HepG2 (cell line): ENCODE results near the gene TOR4A. TPM values are rescaled to one million over a fixed set of nuclear protein-coding genes. Genes with fewer than 3 reads are reported as not detected.
A peak's percentile ranks its signal among the peaks of the same experiment; 100 is the strongest.

Experiments used
- DMTF1 ChIP-seq: sonication (generic); formaldehyde crosslinking; IDR thresholded peaks from 2 replicates; pipeline ENCODE4 v1.4.0; 2020; ENCODE audit warnings: mild to moderate bottlenecking, missing genetic modification reagents
- GFI1 ChIP-seq: sonication (generic); formaldehyde crosslinking; IDR thresholded peaks from 2 replicates; pipeline ENCODE4 v1.5.0; 2020; ENCODE audit warnings: missing genetic modification reagents, mild to moderate bottlenecking, borderline replicate concordance
- IRF1 ChIP-seq: sonication (generic); formaldehyde crosslinking; IDR thresholded peaks from 2 replicates; pipeline ENCODE4 v1.4.0; 2020; ENCODE audit warnings: low read depth, mild to moderate bottlenecking, missing genetic modification reagents
- MAFG ChIP-seq: sonication (generic); formaldehyde crosslinking; IDR thresholded peaks from 2 replicates; pipeline ENCODE4 v1.5.1; 2020; ENCODE audit warnings: mild to moderate bottlenecking, missing genetic modification reagents
- MAZ ChIP-seq, 2 experiments: sonication (generic) in 1 of 2; formaldehyde crosslinking in 1 of 2; IDR thresholded peaks; 2 replicates each; pipeline versions ENCODE4 v1.5.0 to v1.6.1; 2012 to 2020; ENCODE audit warnings: low read depth in 2 of 2, mild to moderate bottlenecking in 2 of 2, borderline replicate concordance in 1 of 2, improper control_type of control experiment in 1 of 2, low read length in 1 of 2, missing genetic modification reagents in 1 of 2, moderate library complexity in 1 of 2
- NAIF1 ChIP-seq: sonication (generic); formaldehyde crosslinking; IDR thresholded peaks from 2 replicates; pipeline ENCODE4 v1.5.0; 2020; ENCODE audit warnings: mild to moderate bottlenecking, missing genetic modification reagents, borderline replicate concordance
- RCOR2 ChIP-seq: IDR thresholded peaks from 2 replicates; pipeline ENCODE4 v1.6.1; 2016; ENCODE audit warnings: missing biosample characterization, missing genetic modification reagents
- TOE1 ChIP-seq: sonication (generic); formaldehyde crosslinking; IDR thresholded peaks from 2 replicates; pipeline ENCODE4 v1.4.0; 2020; ENCODE audit warnings: mild to moderate bottlenecking, missing genetic modification reagents
- ZNF451 ChIP-seq: sonication (generic); formaldehyde crosslinking; IDR thresholded peaks from 2 replicates; pipeline ENCODE4 v1.5.0; 2020; ENCODE audit warnings: mild to moderate bottlenecking, missing genetic modification reagents
- polyA plus RNA-seq, 8 experiments: library from polyadenylated mRNA; depleted of rRNA in 3 of 8; stranded (reverse) in 7 of 8; unstranded in 1 of 8; fragments of >200 nt; fragmentation: Illumina TruSeq in 4 of 8; extraction: Trizol in 4 of 8; gene quantifications; 2 replicates each; pipeline versions ENCODE4 v1.2.1 to v1.2.3, GENCODE V29; 2011 to 2016; ENCODE audit warnings: low read depth in 4 of 8, missing spikeins in 1 of 8, mixed read lengths in 1 of 8; ENCODE audit not compliant: insufficient read depth in 1 of 8
- total RNA-seq, 5 experiments: library from RNA; depleted of rRNA; stranded (reverse); fragments of >200 nt; fragmentation: Illumina TruSeq; extraction: Trizol; gene quantifications; 2 replicates each; pipeline ENCODE4 v1.2.3, GENCODE V29; 2016; ENCODE audit warnings: low read depth in 1 of 5
- TF ChIP-seq, protein P1 (sequence below): sonication (generic); formaldehyde crosslinking; IDR thresholded peaks from 2 replicates; pipeline ENCODE4 v1.8.0; 2022; ENCODE audit warnings: missing genetic modification reagents, mild to moderate bottlenecking, moderate library complexity, borderline replicate concordance
- TF ChIP-seq, protein P2 (sequence below): sonication (generic); formaldehyde crosslinking; IDR thresholded peaks from 2 replicates; pipeline ENCODE4 v1.5.0; 2020; ENCODE audit warnings: mild to moderate bottlenecking, missing genetic modification reagents
- TF ChIP-seq, protein P3 (sequence below): IDR thresholded peaks from 2 replicates; pipeline ENCODE4 v1.6.1; 2016; ENCODE audit warnings: low read depth, missing genetic modification reagents, missing compliant biosample characterization

The TOR4A gene
- total and polyA plus RNA-seq, 2 of the 13 experiments (the other 11 are each of a cell fraction or from before 2014, with no cell fraction given): 11.1 to 14.2 TPM

GRCh38 chr9:137229903-137230704 lies 47.4 kb upstream of the TOR4A start (continued):
- TF ChIP-seq RCOR2 (CRISPR knock-in tag) (no peak), MAFG (CRISPR knock-in tag) (no peak), GFI1 (CRISPR knock-in tag) (no peak; the same call in 1 of the 2 replicates), TOE1 (no peak), NAIF1 (CRISPR knock-in tag) (no peak), IRF1 (CRISPR knock-in tag) (no peak), DMTF1 (0 out of 2 replicates have a peak, but pooled peaks have one; percentile 69), MAZ (IDR thresholded peaks at IDR 0.05; ENCODE audit: borderline replicate concordance, low read depth, low read length) (no peak), MAZ (CRISPR knock-in tag; IDR thresholded peaks at IDR 0.05; ENCODE audit: low read depth) (peak; percentile 47; the same call in 1 of the 2 replicates), ZNF451 (CRISPR knock-in tag) (peak; percentile 63; the same call in 1 of the 2 replicates)
- TF ChIP-seq, protein P1, sequence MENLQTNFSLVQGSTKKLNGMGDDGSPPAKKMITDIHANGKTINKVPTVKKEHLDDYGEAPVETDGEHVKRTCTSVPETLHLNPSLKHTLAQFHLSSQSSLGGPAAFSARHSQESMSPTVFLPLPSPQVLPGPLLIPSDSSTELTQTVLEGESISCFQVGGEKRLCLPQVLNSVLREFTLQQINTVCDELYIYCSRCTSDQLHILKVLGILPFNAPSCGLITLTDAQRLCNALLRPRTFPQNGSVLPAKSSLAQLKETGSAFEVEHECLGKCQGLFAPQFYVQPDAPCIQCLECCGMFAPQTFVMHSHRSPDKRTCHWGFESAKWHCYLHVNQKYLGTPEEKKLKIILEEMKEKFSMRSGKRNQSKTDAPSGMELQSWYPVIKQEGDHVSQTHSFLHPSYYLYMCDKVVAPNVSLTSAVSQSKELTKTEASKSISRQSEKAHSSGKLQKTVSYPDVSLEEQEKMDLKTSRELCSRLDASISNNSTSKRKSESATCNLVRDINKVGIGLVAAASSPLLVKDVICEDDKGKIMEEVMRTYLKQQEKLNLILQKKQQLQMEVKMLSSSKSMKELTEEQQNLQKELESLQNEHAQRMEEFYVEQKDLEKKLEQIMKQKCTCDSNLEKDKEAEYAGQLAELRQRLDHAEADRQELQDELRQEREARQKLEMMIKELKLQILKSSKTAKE (CRISPR knock-in tag): no peak; the same call in 1 of the 2 replicates
- TF ChIP-seq, protein P2, sequence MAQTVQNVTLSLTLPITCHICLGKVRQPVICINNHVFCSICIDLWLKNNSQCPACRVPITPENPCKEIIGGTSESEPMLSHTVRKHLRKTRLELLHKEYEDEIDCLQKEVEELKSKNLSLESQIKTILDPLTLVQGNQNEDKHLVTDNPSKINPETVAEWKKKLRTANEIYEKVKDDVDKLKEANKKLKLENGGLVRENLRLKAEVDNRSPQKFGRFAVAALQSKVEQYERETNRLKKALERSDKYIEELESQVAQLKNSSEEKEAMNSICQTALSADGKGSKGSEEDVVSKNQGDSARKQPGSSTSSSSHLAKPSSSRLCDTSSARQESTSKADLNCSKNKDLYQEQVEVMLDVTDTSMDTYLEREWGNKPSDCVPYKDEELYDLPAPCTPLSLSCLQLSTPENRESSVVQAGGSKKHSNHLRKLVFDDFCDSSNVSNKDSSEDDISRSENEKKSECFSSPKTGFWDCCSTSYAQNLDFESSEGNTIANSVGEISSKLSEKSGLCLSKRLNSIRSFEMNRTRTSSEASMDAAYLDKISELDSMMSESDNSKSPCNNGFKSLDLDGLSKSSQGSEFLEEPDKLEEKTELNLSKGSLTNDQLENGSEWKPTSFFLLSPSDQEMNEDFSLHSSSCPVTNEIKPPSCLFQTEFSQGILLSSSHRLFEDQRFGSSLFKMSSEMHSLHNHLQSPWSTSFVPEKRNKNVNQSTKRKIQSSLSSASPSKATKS (CRISPR knock-in tag): no peak
- TF ChIP-seq, protein P3, sequence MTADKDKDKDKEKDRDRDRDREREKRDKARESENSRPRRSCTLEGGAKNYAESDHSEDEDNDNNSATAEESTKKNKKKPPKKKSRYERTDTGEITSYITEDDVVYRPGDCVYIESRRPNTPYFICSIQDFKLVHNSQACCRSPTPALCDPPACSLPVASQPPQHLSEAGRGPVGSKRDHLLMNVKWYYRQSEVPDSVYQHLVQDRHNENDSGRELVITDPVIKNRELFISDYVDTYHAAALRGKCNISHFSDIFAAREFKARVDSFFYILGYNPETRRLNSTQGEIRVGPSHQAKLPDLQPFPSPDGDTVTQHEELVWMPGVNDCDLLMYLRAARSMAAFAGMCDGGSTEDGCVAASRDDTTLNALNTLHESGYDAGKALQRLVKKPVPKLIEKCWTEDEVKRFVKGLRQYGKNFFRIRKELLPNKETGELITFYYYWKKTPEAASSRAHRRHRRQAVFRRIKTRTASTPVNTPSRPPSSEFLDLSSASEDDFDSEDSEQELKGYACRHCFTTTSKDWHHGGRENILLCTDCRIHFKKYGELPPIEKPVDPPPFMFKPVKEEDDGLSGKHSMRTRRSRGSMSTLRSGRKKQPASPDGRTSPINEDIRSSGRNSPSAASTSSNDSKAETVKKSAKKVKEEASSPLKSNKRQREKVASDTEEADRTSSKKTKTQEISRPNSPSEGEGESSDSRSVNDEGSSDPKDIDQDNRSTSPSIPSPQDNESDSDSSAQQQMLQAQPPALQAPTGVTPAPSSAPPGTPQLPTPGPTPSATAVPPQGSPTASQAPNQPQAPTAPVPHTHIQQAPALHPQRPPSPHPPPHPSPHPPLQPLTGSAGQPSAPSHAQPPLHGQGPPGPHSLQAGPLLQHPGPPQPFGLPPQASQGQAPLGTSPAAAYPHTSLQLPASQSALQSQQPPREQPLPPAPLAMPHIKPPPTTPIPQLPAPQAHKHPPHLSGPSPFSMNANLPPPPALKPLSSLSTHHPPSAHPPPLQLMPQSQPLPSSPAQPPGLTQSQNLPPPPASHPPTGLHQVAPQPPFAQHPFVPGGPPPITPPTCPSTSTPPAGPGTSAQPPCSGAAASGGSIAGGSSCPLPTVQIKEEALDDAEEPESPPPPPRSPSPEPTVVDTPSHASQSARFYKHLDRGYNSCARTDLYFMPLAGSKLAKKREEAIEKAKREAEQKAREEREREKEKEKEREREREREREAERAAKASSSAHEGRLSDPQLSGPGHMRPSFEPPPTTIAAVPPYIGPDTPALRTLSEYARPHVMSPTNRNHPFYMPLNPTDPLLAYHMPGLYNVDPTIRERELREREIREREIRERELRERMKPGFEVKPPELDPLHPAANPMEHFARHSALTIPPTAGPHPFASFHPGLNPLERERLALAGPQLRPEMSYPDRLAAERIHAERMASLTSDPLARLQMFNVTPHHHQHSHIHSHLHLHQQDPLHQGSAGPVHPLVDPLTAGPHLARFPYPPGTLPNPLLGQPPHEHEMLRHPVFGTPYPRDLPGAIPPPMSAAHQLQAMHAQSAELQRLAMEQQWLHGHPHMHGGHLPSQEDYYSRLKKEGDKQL: no peak
